Neural cell (in vitro differentiated cells): Measurements from ENCODE around the gene GPLD1. TPM values are rescaled to one million over a fixed set of nuclear protein-coding genes. Genes with fewer than 3 reads are reported as not detected.

Experiments used
- H2AFZ ChIP-seq: fragments of 200-600, 300-800 bp; sonication (generic), shearing (Covaris generic); 2 replicates; pipeline ENCODE4 v1.6.0; 2014; ENCODE audit warnings: low read depth, mild to moderate bottlenecking, antibody characterized with exemption, low read length, moderate library complexity
- H3F3A ChIP-seq: fragments of 200-600 bp; shearing (Covaris generic); 2 replicates; pipeline ENCODE4 v1.6.1; 2016; ENCODE audit warnings: mild to moderate bottlenecking, moderate library complexity, mixed read lengths, antibody characterized with exemption, low read length; ENCODE audit not compliant: insufficient read depth, poor library complexity, severe bottlenecking
- H3K27ac ChIP-seq: fragments of 200-600, 300-800 bp; sonication (generic), shearing (Covaris generic); 2 replicates; pipeline ENCODE4 v1.5.1; 2014; ENCODE audit warnings: mild to moderate bottlenecking, low read length, moderate library complexity
- H3K27me3 ChIP-seq: fragments of 300-800, 200-600 bp; sonication (generic), shearing (Covaris generic); 2 replicates; pipeline ENCODE4 v1.6.0; 2014; ENCODE audit warnings: mild to moderate bottlenecking, low read depth, low read length, moderate library complexity; ENCODE audit not compliant: insufficient read depth
- H3K36me3 ChIP-seq: fragments of 300-800, 200-600 bp; sonication (generic), shearing (Covaris generic); 2 replicates; pipeline ENCODE4 v1.5.1; 2014; ENCODE audit warnings: mild to moderate bottlenecking, antibody characterized with exemption, low read length, moderate library complexity; ENCODE audit not compliant: insufficient read depth
- H3K4me2 ChIP-seq: fragments of 300-800, 200-600 bp; sonication (generic), shearing (Covaris generic); 2 replicates; pipeline ENCODE4 v1.6.0; 2014; ENCODE audit warnings: mild to moderate bottlenecking, low read length
- H3K4me3 ChIP-seq: fragments of 300-800, 200-600 bp; sonication (generic), shearing (Covaris generic); 2 replicates; pipeline ENCODE4 v1.5.1; 2014; ENCODE audit warnings: mild to moderate bottlenecking, low read length, moderate library complexity
- H3K79me2 ChIP-seq: fragments of 200-600 bp; shearing (Covaris generic); replicated peaks from 2 replicates; pipeline ENCODE4 v1.6.0; 2014; ENCODE audit warnings: mild to moderate bottlenecking, low read length, moderate library complexity; ENCODE audit not compliant: insufficient read depth
- H3K9ac ChIP-seq: fragments of 300-800, 200-600 bp; sonication (generic), shearing (Covaris generic); 2 replicates; pipeline ENCODE4 v1.6.1; 2016; ENCODE audit warnings: mild to moderate bottlenecking, low read length, mixed read lengths
- H3K9me2 ChIP-seq: fragments of 200-600 bp; shearing (Covaris generic); 2 replicates; pipeline ENCODE4 v1.6.1; 2016; ENCODE audit warnings: mild to moderate bottlenecking, low read length, mixed read lengths; ENCODE audit not compliant: insufficient read depth
- H3K9me3 ChIP-seq: fragments of 200-600, 300-800 bp; sonication (generic), shearing (Covaris generic); 2 replicates; pipeline ENCODE4 v1.6.1; 2016; ENCODE audit warnings: mild to moderate bottlenecking, mixed run types, low read length, moderate library complexity, mixed read lengths
- H4K20me1 ChIP-seq: fragments of 200-600 bp; shearing (Covaris generic); 2 replicates; pipeline ENCODE4 v1.6.1; 2016; ENCODE audit warnings: mild to moderate bottlenecking, mixed run types; ENCODE audit not compliant: insufficient read depth
- EP300 ChIP-seq: fragments of 450-650 bp; conservative IDR thresholded peaks from 2 replicates; pipeline ENCODE4 v1.6.1; 2014; ENCODE audit warnings: antibody characterized with exemption, mild to moderate bottlenecking, moderate library complexity; ENCODE audit not compliant: poor library complexity, severe bottlenecking
- EZH2 ChIP-seq: fragments of 200-600, 300-800 bp; shearing (Covaris generic), sonication (generic); IDR thresholded peaks from 2 replicates; pipeline ENCODE4 v1.6.1; 2014; ENCODE audit warnings: antibody characterized with exemption, low read length, borderline replicate concordance, mild to moderate bottlenecking; ENCODE audit not compliant: insufficient read depth, poor library complexity, severe bottlenecking
- MXI1 ChIP-seq: fragments of 450-650 bp; conservative IDR thresholded peaks from 2 replicates; pipeline ENCODE4 v1.6.1; 2014; ENCODE audit warnings: antibody characterized with exemption, mild to moderate bottlenecking; ENCODE audit not compliant: poor library complexity, severe bottlenecking
- POLR2AphosphoS5 ChIP-seq: IDR thresholded peaks from 2 replicates; pipeline ENCODE4 v1.6.1; 2012
- RAD21 ChIP-seq: fragments of 450-650 bp; conservative IDR thresholded peaks from 2 replicates; pipeline ENCODE4 v1.6.1; 2014; ENCODE audit warnings: antibody characterized with exemption, mild to moderate bottlenecking, moderate library complexity
- SMC3 ChIP-seq: fragments of 450-650 bp; conservative IDR thresholded peaks from 2 replicates; pipeline ENCODE4 v1.6.1; 2014; ENCODE audit warnings: antibody characterized with exemption, mild to moderate bottlenecking, moderate library complexity; ENCODE audit not compliant: poor library complexity
- TAF1 ChIP-seq: IDR thresholded peaks from 2 replicates; pipeline ENCODE4 v1.6.1; 2012; ENCODE audit warnings: low read depth
- polyA plus RNA-seq: library from polyadenylated mRNA; depleted of rRNA; stranded (reverse); fragments of >200 nt; gene quantifications from 2 replicates; pipeline ENCODE4 v1.2.3, GENCODE V29; 2014
- TF ChIP-seq, protein P1 (sequence below): IDR thresholded peaks from 2 replicates; pipeline ENCODE4 v1.6.1; 2012; ENCODE audit warnings: borderline replicate concordance
- TF ChIP-seq, protein P2 (sequence below): fragments of 450-650 bp; IDR thresholded peaks from 2 replicates; pipeline ENCODE4 v1.5.1; 2014; ENCODE audit warnings: antibody characterized with exemption, mild to moderate bottlenecking, moderate library complexity; ENCODE audit not compliant: poor library complexity, severe bottlenecking

GPLD1 gene
- polyA plus RNA-seq, 1 donor from 2014 or later = 11.0 TPM

DNA sequence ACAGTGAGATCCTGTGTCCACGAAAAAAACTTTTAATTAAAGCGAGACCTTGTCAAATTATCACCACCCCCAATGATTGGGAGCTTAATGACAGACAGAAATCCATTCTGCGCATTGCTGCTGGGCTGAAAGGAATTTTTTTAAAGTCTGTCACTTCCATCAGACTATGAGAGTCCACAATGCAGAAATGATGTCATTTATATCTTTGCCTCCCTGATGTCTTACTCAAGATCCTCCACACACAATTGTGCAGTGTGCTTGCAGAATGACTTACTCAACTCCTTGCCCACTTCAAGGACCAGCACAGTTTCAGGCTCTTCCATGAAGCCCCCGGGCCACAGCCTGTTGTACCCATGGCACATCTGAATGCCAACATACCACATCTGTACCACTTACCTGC, 41.0 kb downstream of the GPLD1 start:
- H3K27me3 ChIP-seq = no peaks in the 10 kb centered on the region

DNA sequence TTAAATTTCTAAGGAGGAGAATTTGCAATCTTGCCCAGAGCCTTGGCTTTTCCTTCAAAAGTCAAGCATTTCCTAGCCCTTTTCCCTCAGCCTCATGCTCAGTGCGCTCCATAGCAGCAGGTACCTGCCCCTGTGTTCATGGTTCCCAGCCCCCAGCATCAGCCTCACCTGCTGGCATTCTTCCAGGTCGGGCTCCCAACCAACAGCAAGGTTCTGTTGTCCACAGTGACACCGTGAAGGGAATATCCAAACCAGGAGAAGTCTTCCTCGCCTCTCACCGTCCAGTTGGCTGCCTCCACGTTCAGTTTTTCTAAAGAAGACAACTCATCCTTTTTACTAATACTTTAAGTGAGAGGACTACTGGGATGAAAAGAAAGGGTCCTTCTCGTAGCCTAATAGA, 42.7 kb downstream of the GPLD1 start:
- Histone ChIP-seq H4K20me1 (no peaks in the 10 kb centered on the region), H3K27ac (no peak overlapping the region), H3F3A (no peaks in the 10 kb centered on the region), H3K4me3 (no peak overlapping the region), H3K79me2 (no peaks in the 10 kb centered on the region), H2AFZ (no peak overlapping the region), H3K9ac (no peak overlapping the region), H3K4me2 (no peak overlapping the region), H3K9me3 (no peaks in the 10 kb centered on the region), H3K36me3 (no peaks in the 10 kb centered on the region), H3K9me2 (no peaks in the 10 kb centered on the region), H3K27me3 (no peaks in the 10 kb centered on the region)
- TF ChIP-seq EZH2 (no peak), MXI1 (no peak), SMC3 (no peak), RAD21 (no peak), EP300 (no peak), POLR2AphosphoS5 (no peak), TAF1 (no peak)
- TF ChIP-seq, protein P1, sequence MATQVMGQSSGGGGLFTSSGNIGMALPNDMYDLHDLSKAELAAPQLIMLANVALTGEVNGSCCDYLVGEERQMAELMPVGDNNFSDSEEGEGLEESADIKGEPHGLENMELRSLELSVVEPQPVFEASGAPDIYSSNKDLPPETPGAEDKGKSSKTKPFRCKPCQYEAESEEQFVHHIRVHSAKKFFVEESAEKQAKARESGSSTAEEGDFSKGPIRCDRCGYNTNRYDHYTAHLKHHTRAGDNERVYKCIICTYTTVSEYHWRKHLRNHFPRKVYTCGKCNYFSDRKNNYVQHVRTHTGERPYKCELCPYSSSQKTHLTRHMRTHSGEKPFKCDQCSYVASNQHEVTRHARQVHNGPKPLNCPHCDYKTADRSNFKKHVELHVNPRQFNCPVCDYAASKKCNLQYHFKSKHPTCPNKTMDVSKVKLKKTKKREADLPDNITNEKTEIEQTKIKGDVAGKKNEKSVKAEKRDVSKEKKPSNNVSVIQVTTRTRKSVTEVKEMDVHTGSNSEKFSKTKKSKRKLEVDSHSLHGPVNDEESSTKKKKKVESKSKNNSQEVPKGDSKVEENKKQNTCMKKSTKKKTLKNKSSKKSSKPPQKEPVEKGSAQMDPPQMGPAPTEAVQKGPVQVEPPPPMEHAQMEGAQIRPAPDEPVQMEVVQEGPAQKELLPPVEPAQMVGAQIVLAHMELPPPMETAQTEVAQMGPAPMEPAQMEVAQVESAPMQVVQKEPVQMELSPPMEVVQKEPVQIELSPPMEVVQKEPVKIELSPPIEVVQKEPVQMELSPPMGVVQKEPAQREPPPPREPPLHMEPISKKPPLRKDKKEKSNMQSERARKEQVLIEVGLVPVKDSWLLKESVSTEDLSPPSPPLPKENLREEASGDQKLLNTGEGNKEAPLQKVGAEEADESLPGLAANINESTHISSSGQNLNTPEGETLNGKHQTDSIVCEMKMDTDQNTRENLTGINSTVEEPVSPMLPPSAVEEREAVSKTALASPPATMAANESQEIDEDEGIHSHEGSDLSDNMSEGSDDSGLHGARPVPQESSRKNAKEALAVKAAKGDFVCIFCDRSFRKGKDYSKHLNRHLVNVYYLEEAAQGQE = no peak
- TF ChIP-seq, protein P2, sequence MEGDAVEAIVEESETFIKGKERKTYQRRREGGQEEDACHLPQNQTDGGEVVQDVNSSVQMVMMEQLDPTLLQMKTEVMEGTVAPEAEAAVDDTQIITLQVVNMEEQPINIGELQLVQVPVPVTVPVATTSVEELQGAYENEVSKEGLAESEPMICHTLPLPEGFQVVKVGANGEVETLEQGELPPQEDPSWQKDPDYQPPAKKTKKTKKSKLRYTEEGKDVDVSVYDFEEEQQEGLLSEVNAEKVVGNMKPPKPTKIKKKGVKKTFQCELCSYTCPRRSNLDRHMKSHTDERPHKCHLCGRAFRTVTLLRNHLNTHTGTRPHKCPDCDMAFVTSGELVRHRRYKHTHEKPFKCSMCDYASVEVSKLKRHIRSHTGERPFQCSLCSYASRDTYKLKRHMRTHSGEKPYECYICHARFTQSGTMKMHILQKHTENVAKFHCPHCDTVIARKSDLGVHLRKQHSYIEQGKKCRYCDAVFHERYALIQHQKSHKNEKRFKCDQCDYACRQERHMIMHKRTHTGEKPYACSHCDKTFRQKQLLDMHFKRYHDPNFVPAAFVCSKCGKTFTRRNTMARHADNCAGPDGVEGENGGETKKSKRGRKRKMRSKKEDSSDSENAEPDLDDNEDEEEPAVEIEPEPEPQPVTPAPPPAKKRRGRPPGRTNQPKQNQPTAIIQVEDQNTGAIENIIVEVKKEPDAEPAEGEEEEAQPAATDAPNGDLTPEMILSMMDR = no peak

More for the DNA sequence above, 41.0 kb downstream of the GPLD1 start:
- H3K79me2 ChIP-seq = no peaks in the 10 kb centered on the region
- no peak overlapping the region for H3K4me2 ChIP-seq
- no peaks in the 10 kb centered on the region for H3F3A ChIP-seq
- H3K9me3 ChIP-seq = no peaks in the 10 kb centered on the region
- H3K36me3 ChIP-seq = no peaks in the 10 kb centered on the region
- H3K4me3 ChIP-seq = no peak overlapping the region
- H3K9me2 ChIP-seq = no peaks in the 10 kb centered on the region
- H3K9ac ChIP-seq = no peak overlapping the region
- TF ChIP-seq POLR2AphosphoS5 (no peak), MXI1 (no peak), RAD21 (no peak)
- TF ChIP-seq, protein P2 = no peak
- no peak overlapping the region for H2AFZ ChIP-seq
- H4K20me1 ChIP-seq = no peaks in the 10 kb centered on the region
- no peak overlapping the region for H3K27ac ChIP-seq
